Small intestine (tissue), 7 donors: ENCODE results near the gene BET1. TPM values are rescaled to one million over a fixed set of nuclear protein-coding genes. Genes with fewer than 3 reads are reported as not detected.
A peak's percentile ranks its signal among the peaks of the same experiment; 100 is the strongest.

Experiments
- DNase-seq, 2 donors: peaks; one replicate each; pipeline versions ENCODE4 v3.0.0 to v3.0.0-alpha.2; 2013
- FAIRE-seq: peaks from 2 replicates; lab custom pipeline; 2012; peaks lifted over from hg19 to GRCh38; lab: Jason Lieb, UNC
- H3K27ac ChIP-seq, 3 donors: one replicate each; pipeline ENCODE4 v1.5.1; 2013; ENCODE audit warnings: low read length in 2 of 3, mild to moderate bottlenecking in 2 of 3, control low read depth in 1 of 3, inconsistent platforms in 1 of 3, low read depth in 1 of 3, moderate library complexity in 1 of 3
- H3K27me3 ChIP-seq, 3 donors: one replicate each; pipeline ENCODE4 v1.6.1; 2013; ENCODE audit warnings: low read length in 3 of 3, inconsistent platforms in 1 of 3; ENCODE audit not compliant: control insufficient read depth in 3 of 3, insufficient read depth in 3 of 3
- H3K36me3 ChIP-seq, 3 donors: one replicate each; pipeline ENCODE4 v1.6.1; 2013; ENCODE audit warnings: low read length in 3 of 3, inconsistent platforms in 1 of 3, low read depth in 1 of 3, mild to moderate bottlenecking in 1 of 3, moderate library complexity in 1 of 3; ENCODE audit not compliant: control insufficient read depth in 3 of 3, insufficient read depth in 2 of 3
- H3K4me1 ChIP-seq, 3 donors: one replicate each; pipeline ENCODE4 v1.6.1; 2013; ENCODE audit warnings: low read length in 2 of 3, inconsistent platforms in 1 of 3, low read depth in 1 of 3, mild to moderate bottlenecking in 1 of 3, moderate library complexity in 1 of 3; ENCODE audit not compliant: control insufficient read depth in 3 of 3, insufficient read depth in 2 of 3
- H3K4me3 ChIP-seq, 3 donors: one replicate each; pipeline ENCODE4 v1.5.1; 2013; ENCODE audit warnings: low read length in 3 of 3, control low read depth in 1 of 3, inconsistent platforms in 1 of 3, low read depth in 1 of 3, mild to moderate bottlenecking in 1 of 3, moderate library complexity in 1 of 3
- H3K9me3 ChIP-seq, 2 donors: one replicate each; pipeline ENCODE4 v1.6.1; 2013; ENCODE audit warnings: low read depth in 1 of 2, low read length in 1 of 2; ENCODE audit not compliant: control insufficient read depth in 2 of 2, insufficient read depth in 1 of 2
- WGBS, 3 donors: extraction: QIAGEN DNeasy Blood & Tissue Kit; methylation state at CpG; one replicate each; pipeline ENCODE4 v1.1.7; 2013; 5-methylcytosine and 5-hydroxymethylcytosine counted together
- polyA plus RNA-seq, 4 donors: library from polyadenylated mRNA; stranded (reverse) in 3 of 4; unstranded in 1 of 4; fragments of 200-250 nt in 3 of 4; fragments of 120-200 nt in 1 of 4; gene quantifications; one replicate each; pipeline versions ENCODE4 v1.2.1 to v1.2.3, GENCODE V29; 2013
- donor health status: healthy with polysubstance abuse.
- donor health status: control.
- donor health status: control.
- donor health status: Bipolar disorder and iron deficiency.
- donor health status: healthy.

Gene BET1
- polyA plus RNA-seq, 4 donors = 22.4 to 78.5 (median 47.2) TPM

GRCh38 chr7:93945756-93946535 is 58.2 kb downstream of the BET1 start:
- Histone ChIP-seq H3K4me1 (no peaks in the 10 kb centered on the region), H3K4me3 (no peak overlapping the region), H3K27ac (no peak overlapping the region), H3K9me3 (no peaks in the 10 kb centered on the region), H3K27me3 (no peaks in the 10 kb centered on the region), H3K36me3 (no peaks in the 10 kb centered on the region)
- WGBS, 3 donors = 67 to 81% (median 74%) methylated on average over 5 of the region's 5 CpGs
- DNase-seq = no peak
- FAIRE-seq = no peak

DNA sequence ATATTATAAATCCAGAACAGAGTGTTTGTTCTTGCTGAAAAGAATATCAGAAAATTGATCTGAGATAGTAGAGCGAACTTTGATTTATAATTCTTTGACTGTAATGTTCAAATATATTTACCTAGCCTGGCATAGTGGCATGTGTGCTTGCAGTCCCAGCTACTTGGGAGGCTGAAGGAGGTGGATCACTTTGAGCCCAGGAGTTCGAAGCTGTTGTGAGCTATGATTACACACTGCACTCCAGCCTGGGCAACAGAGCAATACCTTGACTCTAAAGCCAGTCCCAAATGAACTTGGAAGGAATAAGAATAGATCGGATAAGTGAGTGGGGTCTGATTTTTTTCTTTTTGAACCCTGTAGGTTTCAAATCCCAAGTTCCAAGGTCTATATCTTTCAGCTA is 59.1 kb downstream of the BET1 start:
- no peaks in the 10 kb centered on the region for H3K4me1 ChIP-seq
- H3K36me3 ChIP-seq = no peaks in the 10 kb centered on the region
- no peaks in the 10 kb centered on the region for H3K27me3 ChIP-seq
- H3K27ac ChIP-seq = peak overlapping the region in 1 of 3 donors; percentile 78
- H3K4me3 ChIP-seq = no peak overlapping the region
- no peaks in the 10 kb centered on the region for H3K9me3 ChIP-seq
- DNase-seq (no peak), FAIRE-seq (no peak)
- 23 to 38% (median 32%) methylated on average over 3 of the region's 3 CpGs for WGBS, 3 donors

DNA sequence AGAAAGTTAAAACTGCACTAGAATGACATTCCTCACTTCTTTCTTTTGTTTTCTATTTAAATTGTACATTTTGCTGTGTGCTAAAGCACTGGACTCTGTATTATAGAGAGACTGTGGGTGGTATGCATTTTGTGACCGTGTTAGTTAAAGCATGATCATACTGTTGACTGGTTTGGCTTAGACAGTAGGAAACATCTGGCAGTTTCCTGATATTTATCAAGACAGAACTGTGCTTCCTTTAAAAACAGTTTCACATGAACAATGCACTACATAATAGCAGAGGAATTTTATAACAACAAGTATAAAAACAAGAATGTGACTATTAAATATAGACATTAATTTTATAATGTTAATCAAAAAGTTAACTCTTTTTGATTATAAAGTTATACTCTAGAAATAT is 59.5 kb downstream of the BET1 start:
- no peak for DNase-seq
- Histone ChIP-seq H3K9me3 (no peaks in the 10 kb centered on the region), H3K27ac (no peak overlapping the region), H3K27me3 (no peaks in the 10 kb centered on the region), H3K36me3 (no peaks in the 10 kb centered on the region), H3K4me1 (no peaks in the 10 kb centered on the region), H3K4me3 (no peak overlapping the region)
- no peak for FAIRE-seq
- 25 to 44% (median 27%) methylated on average over 1 of the region's 1 CpG for WGBS, 3 donors

GRCh38 chr7:93943816-93944540 is 60.2 kb downstream of the BET1 start:
- Histone ChIP-seq H3K9me3 (no peaks in the 10 kb centered on the region), H3K4me1 (no peaks in the 10 kb centered on the region), H3K36me3 (no peaks in the 10 kb centered on the region), H3K27me3 (no peaks in the 10 kb centered on the region), H3K27ac (no peak overlapping the region), H3K4me3 (no peak overlapping the region)
- no peak for FAIRE-seq
- DNase-seq = no peak
- WGBS, 3 donors = 45 to 56% (median 50%) methylated on average over 4 of the region's 4 CpGs

Other genes starting within 250 kb of the BET1 start
- 1 to 10 TPM in 1 of 4 donors, under 1 TPM in 1, not detected in 2; 0.60 to 1.9 TPM for gene TFPI2, start 113.6 kb downstream of the BET1 start, polyA plus RNA-seq
- gene GNGT1, start 97.8 kb downstream of the BET1 start, polyA plus RNA-seq = not detected
- 10 to 100 TPM in 3 of 4 donors, 1 to 10 TPM in 1; 2.0 to 18.6 (median 13.7) TPM for gene GNG11, start 82.6 kb downstream of the BET1 start, polyA plus RNA-seq